HT1080 (cell line): ENCODE data around the gene CECR2. TPM values are rescaled to one million over a fixed set of nuclear protein-coding genes. Genes with fewer than 3 reads are reported as not detected.

Experiments
- DNase-seq: peaks from one replicate; pipeline ENCODE4 v3.0.0-alpha.2; 2015; ENCODE audit warnings: low read depth
- total RNA-seq: library from RNA; depleted of rRNA; stranded (reverse); fragments of >200 nt; shearing (Covaris generic); gene quantifications from 2 replicates; pipeline ENCODE4 v1.2.3, GENCODE V29; 2014

Gene CECR2
- total RNA-seq, 1 experiment from 2014 or later = 0.02 TPM

DNA sequence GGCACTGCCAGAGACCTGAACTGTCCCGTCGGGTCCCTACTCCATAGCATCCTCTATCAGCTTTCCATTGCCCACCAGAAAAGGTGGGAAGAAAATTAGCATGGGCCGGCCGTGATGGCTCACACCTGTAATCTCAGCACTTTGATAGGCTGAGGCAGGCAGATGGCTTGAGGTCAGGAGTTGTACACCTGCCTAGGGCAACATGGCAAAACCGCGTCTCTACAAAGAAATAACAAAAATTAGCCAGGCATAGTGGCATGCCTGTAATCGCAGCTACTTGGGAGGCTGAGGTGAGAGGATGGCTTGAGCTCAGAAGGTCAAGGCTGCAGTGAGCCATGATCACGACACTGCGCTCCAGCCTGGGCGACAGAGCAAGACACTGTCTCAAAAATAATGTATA is 197.5 kb downstream of the CECR2 start:
- DNase-seq = no peak

DNA sequence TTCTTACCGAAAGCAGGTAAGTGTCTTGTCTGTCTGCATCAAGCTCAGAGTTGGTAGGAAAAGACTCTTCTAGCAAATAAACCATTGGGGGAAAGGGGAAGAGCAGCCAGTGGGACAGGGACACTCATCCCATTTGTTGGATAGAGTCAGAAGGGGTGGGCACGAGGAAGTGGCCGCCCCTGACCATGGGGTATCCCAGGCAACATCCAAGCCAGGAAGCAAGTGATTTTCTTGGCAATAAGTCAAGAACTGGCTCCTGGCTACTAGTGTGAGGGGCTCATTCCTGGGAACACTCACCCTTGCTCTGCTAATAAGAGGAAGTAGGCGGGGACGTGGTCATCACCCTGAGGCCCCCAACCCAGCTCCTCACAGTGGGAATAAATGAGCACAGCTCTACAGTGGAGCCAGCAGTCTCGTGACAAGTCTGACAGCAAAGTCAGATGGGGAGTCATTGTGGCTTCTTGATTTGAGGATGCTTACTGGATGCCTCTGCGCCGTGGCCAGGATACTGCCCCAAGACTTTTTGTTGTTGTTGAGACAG is 200.8 kb downstream of the CECR2 start:
- peak; percentile 45 for DNase-seq

DNA sequence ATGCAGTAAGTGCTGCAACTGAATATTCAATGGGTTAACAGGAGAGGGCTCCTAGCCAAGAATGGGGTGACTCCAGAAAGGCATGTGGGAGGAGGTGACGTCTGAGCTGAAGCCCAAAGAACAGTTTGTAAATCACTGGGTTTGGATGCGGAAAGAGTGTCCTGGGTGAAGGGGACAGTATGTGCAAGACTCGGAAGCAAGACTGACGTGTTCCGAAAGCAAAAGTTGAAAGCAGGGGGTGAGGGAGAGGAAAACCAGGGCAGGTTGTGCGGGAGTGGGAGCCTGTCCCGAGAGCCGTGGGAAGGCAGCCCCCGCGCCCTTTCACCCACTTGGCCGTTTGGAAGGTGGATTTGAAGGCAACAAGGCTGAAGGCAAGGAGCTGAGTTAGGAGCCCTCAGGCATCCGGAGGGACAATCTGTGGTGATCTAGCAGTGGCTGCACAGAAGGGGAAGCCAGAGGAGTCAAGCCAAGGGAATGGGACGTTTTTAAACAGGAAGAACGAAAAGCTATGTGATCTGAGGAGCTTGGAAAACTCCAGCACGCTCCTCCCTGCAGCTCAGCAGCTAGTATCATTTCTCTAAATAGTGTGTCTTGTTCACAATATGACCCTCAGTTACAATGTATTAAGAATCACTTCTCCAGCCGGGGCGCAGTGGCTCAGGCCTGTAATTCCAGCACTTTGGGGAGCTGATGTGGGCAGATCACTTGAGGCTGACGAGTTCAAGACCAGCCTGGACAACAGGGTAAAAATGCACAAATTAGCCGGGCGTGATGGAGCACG is 201.8 kb downstream of the CECR2 start:
- no peak for DNase-seq

DNA sequence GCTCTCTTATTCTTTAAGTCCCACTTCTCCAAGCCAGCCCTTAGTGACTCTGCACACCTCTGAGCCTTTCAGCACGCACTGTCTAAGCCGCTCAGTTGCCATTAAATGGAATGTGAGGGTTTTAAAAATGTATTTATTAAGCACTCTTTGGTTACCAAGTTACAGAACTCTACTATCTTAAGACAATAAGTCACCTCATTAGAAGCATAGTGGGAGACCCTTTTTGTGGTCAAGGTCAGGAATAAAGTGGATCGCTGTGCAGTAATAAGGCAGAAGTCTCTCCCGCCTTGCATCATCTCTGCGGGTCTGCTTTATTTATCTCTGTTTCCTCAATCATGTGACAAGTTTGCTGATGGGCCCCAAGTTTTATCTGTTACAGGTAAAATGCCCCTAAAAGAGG is 205.9 kb downstream of the CECR2 start:
- DNase-seq = no peak

DNA sequence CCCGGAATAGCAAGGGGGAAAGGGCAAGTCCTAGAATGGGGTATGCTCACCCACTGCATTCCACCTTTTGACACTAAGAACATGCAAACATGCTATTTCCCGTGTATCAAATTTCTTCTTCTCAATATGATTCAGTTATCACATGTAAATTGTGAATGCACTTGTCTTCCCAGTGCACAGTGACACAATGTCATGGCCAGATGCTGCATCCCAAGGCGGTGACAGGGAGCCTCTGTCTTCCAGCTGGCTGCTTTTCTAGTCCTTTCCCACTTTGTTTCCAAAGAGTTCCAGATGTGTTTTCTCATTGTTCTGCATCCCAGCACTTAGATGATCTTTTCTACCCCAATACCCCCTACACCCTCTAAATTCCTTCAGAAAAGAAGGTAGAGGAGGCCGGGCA is 206.4 kb downstream of the CECR2 start:
- DNase-seq = no peak

DNA sequence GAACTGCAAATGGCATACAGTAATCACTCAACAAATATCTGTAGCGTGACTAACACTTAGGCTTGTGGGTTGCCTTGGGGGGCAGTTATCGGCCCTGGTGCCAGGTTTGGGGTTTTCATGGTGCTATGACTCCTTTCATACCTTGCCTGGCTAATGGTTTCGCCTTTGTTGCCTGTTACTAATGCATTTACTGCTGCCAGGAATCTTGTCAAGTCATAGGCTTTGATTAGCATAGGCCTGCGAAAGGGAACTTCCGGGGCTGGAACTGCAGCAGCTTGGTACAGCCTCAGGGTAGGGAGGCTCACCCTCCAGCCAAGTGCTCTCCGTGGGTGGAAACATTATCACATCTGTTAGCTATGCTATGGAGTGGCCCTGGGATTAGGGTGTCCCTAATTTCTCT is 207.2 kb downstream of the CECR2 start:
- DNase-seq = peak; percentile 88

DNA sequence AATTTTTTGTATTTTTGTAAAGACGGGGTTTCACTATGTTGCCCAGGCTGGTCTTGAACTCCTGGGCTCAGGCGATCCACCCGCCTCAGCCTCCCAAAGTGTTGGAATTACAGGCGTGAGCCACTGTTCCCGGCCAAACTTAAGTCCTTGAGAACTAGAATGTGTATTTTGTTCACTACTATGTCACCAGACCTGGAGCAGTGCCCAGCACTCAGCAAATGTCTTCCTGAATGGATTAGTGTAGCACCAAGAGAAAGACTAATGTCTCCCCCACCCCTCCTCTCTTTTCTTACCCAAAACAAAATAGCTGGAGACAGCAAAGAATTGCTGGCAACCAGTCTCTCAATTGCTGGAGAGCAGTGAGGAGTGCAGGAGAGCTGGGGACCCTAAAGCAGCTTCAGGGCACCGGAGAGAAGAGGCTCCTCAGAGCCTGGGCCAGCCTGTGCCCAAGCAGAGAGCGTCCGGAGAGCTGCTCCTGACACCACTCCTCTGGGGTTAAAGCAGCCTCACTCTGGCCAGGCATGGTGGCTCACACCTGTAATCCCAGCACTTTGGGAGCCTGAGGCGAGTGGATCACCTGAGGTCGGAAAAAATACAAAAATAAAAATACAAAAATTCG is 209.0 kb downstream of the CECR2 start:
- DNase-seq = peak; percentile 15

DNA sequence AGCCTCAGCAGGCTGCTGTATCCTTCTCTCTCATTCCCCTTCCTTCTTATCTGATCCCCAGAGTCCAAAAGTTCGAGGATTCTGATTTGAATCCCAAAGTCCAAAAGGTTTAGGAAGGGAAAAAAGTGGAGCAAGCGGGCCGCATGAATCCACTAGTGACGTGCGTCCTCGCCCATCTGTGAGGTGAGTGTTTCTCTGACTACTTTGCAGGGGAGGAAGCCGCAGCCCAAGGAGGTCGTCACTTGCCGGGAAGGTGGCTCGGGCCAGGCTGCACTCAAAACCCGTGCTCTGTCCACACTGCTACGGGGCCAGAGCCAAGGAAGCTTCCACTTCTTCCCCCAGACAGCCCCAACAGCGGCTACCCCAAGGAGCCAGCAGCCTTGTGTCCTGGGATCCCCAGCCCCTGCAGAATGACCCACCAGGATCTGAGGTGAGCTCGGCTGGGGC is 210.3 kb downstream of the CECR2 start:
- DNase-seq = no peak

DNA sequence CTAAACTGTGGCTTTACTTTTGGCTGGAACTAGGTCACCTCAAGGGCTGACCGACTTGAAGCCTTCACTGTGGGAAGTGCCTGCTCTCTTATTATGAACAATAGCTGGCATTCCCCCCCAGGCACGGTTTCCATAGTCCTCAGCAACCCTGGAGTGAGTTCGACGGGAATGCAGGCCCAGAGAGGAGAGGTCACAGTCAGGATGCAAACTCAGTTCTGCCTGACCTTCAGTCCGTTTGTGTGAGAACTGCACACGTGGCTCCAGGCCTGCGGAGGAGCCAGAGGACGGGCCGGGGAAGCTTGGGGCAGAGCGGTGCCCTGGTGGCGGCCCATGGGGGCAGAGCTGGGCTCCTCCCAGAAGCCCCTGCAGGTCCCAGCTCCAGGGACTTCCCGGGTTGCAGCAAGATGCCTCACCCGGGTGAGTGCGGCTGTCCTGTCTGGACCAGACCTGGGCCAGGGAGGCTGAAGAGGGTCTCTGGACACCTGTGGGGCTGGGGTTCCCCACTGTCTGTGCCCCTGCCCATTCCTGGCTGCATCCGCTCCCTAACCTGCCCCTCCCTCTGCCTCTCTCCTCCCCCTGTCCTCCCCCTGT is 211.3 kb downstream of the CECR2 start:
- no peak for DNase-seq

DNA sequence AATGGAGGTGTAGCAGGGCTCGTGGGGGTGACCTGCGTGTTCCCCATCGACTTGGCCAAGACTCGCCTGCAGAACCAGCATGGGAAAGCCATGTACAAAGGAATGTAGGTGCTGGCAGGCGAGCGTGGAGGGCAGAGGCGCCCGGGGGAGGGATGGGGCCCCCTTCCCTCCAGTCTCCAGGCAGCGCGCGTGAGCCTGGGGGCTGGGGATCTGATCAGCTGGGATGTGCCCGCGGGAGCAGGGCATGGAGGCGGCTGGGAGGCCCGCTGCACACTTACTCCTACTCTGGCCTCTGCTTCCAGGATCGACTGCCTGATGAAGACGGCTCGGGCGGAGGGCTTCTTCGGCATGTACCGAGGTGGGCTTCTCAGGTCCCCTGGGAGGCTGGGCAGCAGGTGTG is 211.8 kb downstream of the CECR2 start:
- DNase-seq = no peak

DNA sequence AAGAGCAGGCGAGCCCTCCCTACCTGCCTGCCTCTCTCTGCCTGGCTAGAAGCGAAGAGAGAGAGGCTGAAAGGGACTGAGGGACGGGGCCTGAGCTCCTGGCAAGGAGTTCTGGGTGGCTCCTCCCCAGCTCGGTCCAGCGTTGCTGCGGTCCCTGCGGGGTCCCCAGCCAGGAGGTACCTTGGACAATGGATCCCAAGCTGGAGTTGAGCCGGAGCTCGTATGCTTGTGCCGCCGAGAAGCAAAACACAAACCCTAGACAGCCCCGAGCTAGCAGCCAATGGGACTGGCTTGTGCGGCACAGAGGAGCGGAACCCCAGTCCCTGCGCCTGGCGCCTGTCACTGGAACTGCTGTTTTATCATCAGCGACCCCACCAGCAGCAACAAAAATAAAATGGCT is 212.4 kb downstream of the CECR2 start:
- DNase-seq = no peak

DNA sequence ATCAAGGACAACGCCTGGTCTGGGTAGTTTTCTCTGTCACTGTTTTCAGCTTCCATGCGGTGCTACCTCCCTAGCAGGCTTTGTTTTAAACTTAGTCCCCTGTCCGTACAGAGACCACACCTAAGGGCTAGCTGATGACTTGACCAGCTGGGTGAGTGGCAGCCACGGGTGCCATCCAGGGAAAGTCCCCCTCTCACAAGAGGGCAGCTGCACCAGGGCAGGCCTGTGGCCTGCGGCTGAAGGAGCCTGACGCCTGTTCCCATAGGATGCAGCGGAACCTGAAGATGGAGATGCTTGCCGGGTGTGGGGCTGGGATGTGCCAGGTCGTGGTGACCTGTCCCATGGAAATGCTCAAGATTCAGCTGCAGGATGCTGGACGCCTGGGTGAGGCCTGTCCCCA is 213.9 kb downstream of the CECR2 start:
- no peak for DNase-seq

DNA sequence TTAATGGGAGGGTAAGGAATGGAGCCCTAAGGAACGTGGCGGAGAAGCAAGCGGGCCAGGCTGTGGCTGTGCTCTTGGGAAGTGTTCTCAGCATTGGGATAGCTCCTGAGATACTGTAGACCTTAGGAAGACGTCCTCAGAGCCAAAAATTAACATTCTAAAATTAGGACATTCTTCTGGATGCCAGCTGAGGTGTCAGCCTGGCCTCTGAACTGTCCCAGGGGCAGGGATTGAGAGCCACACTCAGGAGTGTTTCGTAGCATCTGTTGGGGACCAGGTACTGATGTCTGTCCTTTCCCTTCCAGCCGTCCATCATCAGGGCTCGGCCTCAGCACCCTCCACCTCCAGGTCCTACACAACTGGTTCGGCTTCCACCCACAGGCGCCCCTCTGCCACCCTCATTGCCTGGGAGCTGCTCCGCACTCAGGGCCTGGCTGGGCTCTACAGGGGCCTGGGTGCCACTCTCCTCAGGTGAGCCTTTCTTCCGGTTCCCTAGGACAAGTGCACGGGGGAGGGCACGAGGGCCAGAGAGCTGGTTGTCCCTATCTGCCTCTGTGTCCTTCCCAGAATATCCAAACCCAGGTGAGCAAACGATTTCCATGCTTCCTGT is 217.7 kb downstream of the CECR2 start:
- DNase-seq = no peak

DNA sequence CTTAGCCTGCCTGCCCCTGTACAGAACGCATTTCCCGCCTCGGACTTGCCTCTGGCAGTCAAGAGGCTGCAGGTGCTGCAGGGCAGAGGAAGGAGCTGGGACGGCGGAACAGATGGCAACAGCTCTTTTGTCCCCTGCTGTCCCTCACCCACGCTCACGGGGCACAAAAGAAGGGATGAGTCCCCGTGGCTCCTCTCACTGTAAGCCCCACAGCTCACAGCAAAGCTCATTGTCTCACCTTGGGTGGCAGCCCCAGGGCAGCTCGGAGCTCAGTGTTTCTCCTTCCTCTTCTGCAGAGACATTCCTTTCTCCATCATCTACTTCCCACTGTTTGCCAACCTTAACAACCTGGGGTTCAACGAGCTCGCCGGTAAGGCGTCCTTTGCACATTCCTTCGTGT is 218.4 kb downstream of the CECR2 start:
- DNase-seq = no peak

DNA sequence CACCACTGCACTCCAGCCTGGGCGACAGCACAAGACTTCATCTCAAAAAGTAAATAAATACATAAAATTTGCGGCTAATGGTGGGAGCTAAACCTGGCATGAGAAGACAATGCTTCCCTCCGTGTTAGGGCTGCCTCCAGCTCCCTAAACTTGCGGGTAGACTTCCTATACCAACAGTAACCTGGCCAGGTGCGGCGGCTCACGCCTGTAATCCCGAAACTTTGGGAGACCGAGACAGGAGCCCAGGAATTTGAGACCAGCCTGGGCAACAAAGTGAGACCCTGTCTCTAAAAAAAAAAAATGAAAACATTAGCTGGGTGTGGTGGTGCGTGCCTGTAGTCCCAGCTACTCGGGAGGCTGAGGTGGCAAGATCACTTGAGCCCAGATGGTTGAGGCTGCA is 219.3 kb downstream of the CECR2 start:
- DNase-seq = no peak

DNA sequence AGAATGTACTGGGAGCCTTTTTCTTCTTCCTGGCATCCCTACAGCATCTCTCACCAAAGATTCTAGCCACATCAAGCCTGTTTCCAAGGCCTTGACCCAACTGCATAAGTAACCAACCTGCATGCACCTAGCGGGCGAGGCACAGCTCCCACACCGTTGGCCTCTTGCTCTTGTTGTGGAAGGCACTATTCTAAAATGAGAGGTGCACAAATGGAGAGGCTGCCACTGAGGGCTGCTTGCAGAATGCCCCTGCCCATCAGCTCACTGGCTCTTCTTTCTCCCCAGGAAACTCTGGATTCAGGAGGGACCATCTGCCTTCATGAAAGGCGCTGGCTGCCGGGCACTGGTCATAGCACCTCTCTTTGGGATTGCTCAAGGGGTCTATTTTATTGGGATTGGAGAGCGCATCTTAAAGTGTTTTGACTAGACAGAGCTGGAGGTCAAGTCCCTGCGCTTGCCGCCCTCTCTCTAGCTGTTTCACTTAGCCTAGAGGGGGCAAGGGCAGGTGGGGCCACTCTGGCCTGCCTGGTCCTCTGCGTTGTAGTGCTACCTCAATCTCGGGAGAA is 220.6 kb downstream of the CECR2 start:
- DNase-seq = no peak

DNA sequence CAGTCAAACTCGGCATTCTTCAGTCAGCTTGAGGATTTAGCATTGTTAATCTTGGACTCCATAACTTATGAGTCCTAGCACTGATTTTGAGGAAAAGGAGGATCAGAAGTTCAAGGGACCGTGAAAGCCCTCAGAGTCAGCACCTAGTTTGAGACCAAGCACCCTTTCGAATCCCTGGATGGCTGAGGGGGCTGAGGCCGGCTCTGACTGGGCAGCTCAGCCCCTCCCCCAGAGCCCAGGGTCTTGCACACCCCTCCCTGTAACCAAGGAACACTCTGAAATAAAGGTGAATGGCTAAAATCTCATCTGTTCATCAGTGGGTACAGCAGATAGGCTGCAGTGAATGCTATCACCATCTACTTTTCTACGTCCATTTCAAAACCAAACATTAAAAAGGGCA is 221.3 kb downstream of the CECR2 start:
- DNase-seq = no peak

DNA sequence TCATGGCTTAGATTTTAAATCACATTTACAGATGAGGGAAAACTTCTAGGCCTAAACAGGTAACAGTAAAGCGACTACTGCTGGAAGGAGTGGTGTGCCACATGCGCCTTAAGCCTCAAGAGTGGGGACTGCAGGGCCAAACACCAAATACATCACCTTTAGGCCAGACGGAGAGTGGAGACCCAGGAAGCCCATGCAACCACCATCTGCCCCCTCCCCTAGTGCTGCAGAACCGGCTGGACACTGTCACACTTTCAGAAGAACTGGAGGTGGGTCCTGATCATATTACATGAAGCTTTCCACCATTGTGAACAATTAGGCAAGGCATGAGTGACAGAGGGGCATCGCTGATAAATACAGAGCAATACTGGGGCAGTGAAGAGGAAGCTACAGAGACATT is 222.9 kb downstream of the CECR2 start:
- DNase-seq = no peak

DNA sequence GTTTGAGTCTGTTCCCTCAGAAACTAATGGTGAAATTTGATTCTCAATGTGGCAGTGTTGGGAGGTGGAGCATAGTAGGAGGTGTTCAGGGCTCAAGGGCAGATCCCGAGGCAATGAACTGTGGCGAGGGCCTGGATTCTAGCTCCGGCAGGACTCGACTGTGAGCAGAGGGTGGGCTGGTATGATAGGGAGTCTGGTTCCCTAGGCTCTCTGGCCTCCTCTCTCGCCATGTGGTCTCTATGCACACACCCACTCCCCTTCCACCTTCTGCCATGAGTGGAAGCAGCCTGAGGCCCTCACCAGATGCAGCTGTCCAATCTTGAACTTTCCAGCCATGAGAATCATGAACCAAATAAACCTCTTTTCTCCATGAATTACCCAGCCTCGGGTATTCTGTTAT is 227.0 kb downstream of the CECR2 start:
- DNase-seq = no peak

DNA sequence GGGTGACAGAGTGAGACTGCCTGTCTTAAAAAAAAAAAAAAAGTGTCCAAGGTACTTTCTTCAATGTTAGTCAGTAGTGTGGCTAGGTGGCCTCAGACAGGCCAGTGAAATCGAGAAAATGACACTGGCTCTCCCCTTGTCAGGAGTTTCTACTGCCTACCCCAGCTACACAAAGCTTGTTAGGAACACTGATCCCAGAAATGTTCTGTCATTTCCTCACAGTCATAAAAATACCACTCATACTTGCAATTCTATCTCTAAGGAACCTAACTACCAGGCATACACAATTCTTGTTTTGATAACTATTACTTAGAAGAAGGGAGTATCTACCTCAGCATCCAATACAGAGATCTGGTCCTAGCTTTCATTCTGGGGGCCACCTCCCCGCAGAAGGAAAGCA is 228.0 kb downstream of the CECR2 start:
- no peak for DNase-seq

DNA sequence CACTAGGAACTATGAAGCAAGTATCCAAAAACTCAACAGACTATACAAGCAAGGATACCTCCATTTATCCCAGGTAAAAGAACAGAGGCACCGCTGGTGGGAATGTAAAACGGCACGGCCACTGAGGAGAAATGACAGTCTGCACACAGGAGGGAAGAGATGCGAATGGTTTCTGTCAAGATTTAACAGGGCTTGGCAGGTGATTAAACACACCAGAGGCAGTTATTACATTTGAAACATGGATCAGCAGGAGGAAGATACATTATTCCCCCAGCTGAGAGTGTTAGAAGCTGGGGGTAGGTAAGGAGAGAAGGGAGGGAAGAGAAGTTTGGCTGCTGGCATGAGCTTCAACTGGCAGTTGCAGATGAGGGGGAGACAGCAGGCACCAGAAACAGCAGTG is 229.1 kb downstream of the CECR2 start:
- no peak for DNase-seq

DNA sequence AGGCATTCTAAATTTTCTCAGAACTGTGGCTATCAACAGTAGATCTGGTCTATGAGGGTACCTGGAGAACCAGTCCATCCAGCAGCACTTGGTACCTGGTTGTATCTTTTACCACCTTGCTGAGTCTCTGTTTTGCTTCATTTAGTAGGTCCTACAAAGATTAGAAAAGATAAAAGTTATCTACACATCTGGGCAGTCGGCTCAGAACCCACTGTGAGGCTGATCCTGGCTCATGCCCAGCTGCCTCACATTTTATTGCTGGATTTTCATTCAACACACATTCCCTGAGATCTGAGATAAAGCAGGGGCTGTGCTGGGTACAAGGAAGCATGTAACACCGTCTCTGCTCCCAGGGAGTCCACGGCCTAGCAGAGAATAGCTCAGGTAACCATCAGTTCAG is 231.8 kb downstream of the CECR2 start:
- no peak for DNase-seq
